ENCODE data around the gene MAN2A1.
A peak's percentile ranks its signal among the peaks of the same experiment; 100 is the strongest.

Gene MAN2A1

DNA sequence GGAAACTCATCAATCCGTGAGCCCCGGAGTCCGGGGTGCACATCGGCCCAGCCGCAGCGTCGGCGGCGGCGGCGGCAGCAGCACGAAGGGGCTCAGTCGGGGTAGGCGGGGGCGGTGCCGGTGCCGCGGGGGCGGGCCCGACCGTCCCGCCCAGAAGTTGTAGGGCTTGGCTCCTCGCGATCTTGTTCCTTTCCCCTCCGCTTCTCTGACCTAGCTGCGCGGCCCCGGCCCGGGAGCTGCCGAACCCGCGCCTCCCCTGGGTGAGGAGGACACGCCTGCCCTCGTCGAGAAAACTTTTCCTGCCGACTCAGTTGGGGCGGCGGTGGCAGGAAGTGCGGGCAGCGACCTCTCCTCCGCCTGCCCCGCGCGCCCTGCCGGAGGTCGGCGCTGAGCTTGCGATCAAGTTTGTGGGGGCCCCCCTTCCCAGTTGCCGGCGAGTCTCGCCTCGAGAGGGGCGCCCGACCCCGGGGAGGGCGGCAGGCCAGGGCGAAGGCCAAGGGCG is at the start of gene MAN2A1:
TSS of gene MAN2A1 (plus strand) at position 188 of the 502 bp plus-strand sequence. CDS start 491 bp downstream, outside the sequence.
- Histone ChIP-seq H3K9ac (ENCODE audit: low read length) (peak within 1 kb of the TSS; percentile 92), H3K4me3 (ENCODE audit: low read depth, low read length) (peak within 1 kb of the TSS; percentile 99), H3K36me3 (ENCODE audit: control insufficient read depth, insufficient read depth, low read length) (no peaks in the 10 kb centered on the region), H3K9me3 (ENCODE audit: control insufficient read depth, insufficient read depth, low read depth, low read length) (peaks cover 15% of the 10 kb centered on the region), H3K4me1 (ENCODE audit: control insufficient read depth, insufficient read depth, low read length) (peaks cover 31% of the 10 kb centered on the region), H3K27ac (ENCODE audit: low read depth, low read length) (peak within 1 kb of the TSS; percentile 88), H3K27me3 (ENCODE audit: control insufficient read depth, insufficient read depth, low read length) (no peaks in the 10 kb centered on the region)

DNA sequence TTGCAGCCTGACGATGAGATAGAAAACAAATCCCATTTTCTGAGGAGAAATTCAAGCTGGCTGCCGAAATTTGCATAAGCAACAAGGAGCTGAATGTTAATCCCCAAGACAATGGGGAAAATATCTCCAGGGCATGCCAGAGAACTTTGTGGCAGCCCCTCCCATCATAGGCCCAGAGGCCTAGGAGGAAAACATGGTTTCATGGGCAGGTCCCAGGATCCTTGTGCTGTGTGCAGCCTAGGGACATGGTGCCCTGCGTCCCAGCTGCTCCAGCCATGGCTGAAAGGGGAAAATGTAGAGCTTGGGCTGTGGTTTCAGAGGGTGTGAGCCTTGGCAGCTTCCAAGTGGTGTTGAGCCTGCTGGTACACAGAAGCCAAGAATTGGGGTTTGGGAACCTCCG is 48.8 kb upstream of the MAN2A1 start:
- H3K27me3 ChIP-seq (ENCODE audit: control insufficient read depth, insufficient read depth, low read length): no peaks in the 10 kb centered on the region
- H3K36me3 ChIP-seq (ENCODE audit: control insufficient read depth, insufficient read depth, low read length): no peaks in the 10 kb centered on the region
- H3K4me1 ChIP-seq (ENCODE audit: control insufficient read depth, insufficient read depth, low read length): peaks cover 24% of the 10 kb centered on the region
- no peak overlapping the region for H3K27ac ChIP-seq (ENCODE audit: low read depth, low read length)
- no peak overlapping the region for H3K9ac ChIP-seq (ENCODE audit: low read length)
- no peak overlapping the region for H3K4me3 ChIP-seq (ENCODE audit: low read depth, low read length)
- H3K9me3 ChIP-seq (ENCODE audit: control insufficient read depth, insufficient read depth, low read depth, low read length): peaks cover 18% of the 10 kb centered on the region

DNA sequence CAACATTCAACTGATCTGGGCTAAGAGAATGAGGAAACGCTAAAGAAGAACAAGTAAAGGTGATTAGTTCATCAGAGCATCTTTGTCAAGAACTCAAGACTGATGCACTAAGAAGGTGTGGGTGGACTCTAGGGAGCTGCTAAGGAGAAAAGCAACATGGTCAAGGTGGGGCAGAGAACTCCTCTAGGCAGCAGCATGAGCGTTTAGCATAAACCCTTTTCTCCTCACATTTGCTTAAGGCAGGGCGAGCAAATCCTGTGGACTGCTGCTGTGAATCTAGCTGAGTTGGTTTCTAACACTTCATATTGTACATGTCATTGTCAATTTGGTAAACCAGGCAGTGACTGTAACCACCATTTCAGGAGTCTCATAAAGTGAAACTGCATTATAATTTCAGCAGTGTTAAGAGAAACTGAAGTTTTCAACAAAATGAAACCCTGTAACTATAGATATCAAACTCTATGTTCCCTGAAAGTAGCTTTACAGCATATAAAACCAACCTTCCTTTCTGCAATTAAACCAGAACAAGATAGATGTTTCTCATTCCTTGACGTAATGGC is 45.9 kb upstream of the MAN2A1 start:
- H3K36me3 ChIP-seq (ENCODE audit: control insufficient read depth, insufficient read depth, low read length): no peaks in the 10 kb centered on the region
- H3K4me3 ChIP-seq (ENCODE audit: low read depth, low read length): no peak overlapping the region

DNA sequence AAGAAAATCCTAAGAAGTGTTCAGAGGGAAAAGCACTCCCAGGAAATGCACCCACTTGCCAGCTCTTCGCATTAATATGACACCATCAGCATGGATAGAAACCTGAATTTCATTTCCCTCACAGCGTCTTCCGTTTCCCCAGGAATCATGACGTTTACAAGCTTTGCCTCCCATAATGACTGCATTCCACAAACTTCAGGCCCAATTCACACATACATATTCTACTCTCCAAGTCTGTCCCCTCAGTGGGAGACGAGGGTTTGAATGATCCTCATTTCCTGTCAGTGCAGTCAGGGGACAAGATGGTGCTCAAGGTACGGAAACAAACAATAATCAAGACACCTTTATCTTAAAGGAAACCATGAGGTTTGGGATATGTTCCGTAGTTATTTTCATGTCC is 44.9 kb upstream of the MAN2A1 start:
- no peaks in the 10 kb centered on the region for H3K27me3 ChIP-seq (ENCODE audit: control insufficient read depth, insufficient read depth, low read length)
- H3K4me3 ChIP-seq (ENCODE audit: low read depth, low read length): no peak overlapping the region
- H3K4me1 ChIP-seq (ENCODE audit: control insufficient read depth, insufficient read depth, low read length): peaks cover 28% of the 10 kb centered on the region
- no peak overlapping the region for H3K9ac ChIP-seq (ENCODE audit: low read length)
- peak overlapping the region; percentile 18; the same call in 1 of the 2 replicates for H3K27ac ChIP-seq (ENCODE audit: low read depth, low read length)
- H3K36me3 ChIP-seq (ENCODE audit: control insufficient read depth, insufficient read depth, low read length): no peaks in the 10 kb centered on the region
- peaks cover 17% of the 10 kb centered on the region for H3K9me3 ChIP-seq (ENCODE audit: control insufficient read depth, insufficient read depth, low read depth, low read length)

More for the DNA sequence above, 45.9 kb upstream of the MAN2A1 start:
- Histone ChIP-seq H3K9ac (ENCODE audit: low read length) (no peak overlapping the region), H3K27me3 (ENCODE audit: control insufficient read depth, insufficient read depth, low read length) (no peaks in the 10 kb centered on the region), H3K27ac (ENCODE audit: low read depth, low read length) (no peak overlapping the region; the same call in 1 of the 2 replicates), H3K9me3 (ENCODE audit: control insufficient read depth, insufficient read depth, low read depth, low read length) (peaks cover 18% of the 10 kb centered on the region), H3K4me1 (ENCODE audit: control insufficient read depth, insufficient read depth, low read length) (peaks cover 28% of the 10 kb centered on the region)

DNA sequence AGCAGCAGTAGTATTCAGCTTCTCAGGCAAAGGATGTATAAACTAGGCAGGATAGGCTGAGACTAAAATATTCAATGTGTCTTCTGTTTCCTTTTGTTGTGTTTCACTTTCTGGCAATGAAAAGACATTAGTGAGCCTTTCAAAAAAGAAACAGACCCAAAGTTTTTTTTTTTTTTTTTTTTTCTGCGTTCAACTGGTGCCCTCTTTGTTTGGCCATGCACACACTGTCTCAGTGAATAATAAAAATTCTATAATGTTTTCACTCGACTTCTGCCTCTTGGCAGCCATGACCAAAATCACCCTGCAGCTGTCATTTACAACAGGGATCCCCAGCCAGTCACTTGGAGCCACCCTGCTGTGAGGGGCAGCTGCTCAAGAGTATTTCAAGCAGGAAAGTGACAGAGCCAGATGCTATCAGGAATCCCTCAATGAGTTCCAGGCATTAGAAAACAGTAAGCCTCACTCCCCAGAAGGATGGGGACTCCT is 44.0 kb upstream of the MAN2A1 start:
- H3K9me3 ChIP-seq (ENCODE audit: control insufficient read depth, insufficient read depth, low read depth, low read length): peaks cover 9% of the 10 kb centered on the region
- H3K4me3 ChIP-seq (ENCODE audit: low read depth, low read length): no peak overlapping the region
- no peak overlapping the region; the same call in 1 of the 2 replicates for H3K27ac ChIP-seq (ENCODE audit: low read depth, low read length)

DNA sequence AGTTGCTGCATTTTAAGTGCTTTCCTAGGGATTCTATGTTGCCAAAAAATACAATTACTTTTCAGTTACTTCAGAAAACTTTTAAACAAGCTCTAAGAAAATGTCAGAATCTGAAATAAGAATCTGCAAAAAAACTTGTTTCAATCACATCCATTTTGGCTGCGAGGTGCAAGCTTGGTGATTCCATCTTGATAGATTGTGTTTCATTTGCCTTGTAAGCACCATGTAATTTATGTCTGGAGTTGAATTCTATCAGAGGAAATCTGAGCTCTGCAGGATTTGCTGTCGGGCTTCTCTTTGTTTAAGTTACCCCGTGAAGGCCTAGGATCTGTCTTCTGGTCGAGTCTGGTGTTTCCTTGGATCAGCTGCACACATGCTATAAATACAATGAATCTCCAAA is 40.4 kb upstream of the MAN2A1 start:
- Histone ChIP-seq H3K27ac (ENCODE audit: low read depth, low read length) (no peak overlapping the region), H3K9ac (ENCODE audit: low read length) (no peak overlapping the region), H3K4me1 (ENCODE audit: control insufficient read depth, insufficient read depth, low read length) (peaks cover 21% of the 10 kb centered on the region), H3K4me3 (ENCODE audit: low read depth, low read length) (no peak overlapping the region), H3K9me3 (ENCODE audit: control insufficient read depth, insufficient read depth, low read depth, low read length) (no peaks in the 10 kb centered on the region), H3K27me3 (ENCODE audit: control insufficient read depth, insufficient read depth, low read length) (no peaks in the 10 kb centered on the region), H3K36me3 (ENCODE audit: control insufficient read depth, insufficient read depth, low read length) (no peaks in the 10 kb centered on the region)

More for the DNA sequence above, 44.0 kb upstream of the MAN2A1 start:
- no peak overlapping the region for H3K9ac ChIP-seq (ENCODE audit: low read length)
- no peaks in the 10 kb centered on the region for H3K27me3 ChIP-seq (ENCODE audit: control insufficient read depth, insufficient read depth, low read length)
- no peaks in the 10 kb centered on the region for H3K36me3 ChIP-seq (ENCODE audit: control insufficient read depth, insufficient read depth, low read length)
- H3K4me1 ChIP-seq (ENCODE audit: control insufficient read depth, insufficient read depth, low read length): peaks cover 28% of the 10 kb centered on the region

DNA sequence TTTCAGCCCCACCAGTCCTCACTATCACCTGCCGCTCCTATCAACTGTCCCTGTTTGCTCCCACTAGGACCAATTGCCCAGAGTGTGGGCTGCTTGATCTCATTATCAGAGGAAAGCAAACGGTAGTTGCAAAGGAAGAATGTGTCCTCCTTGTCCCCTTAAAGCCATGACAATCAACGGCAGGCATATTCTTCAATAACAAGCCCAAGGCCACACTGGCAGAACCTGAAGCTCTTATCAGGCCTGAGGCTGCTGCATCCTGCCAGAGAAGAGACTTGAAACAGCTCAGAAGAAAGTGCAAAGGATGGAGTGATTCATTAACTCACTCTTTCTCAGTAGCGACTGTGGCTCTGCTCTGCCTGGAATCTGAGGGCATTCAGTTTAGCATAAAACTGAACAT is 39.2 kb upstream of the MAN2A1 start:
- H3K9ac ChIP-seq (ENCODE audit: low read length): no peak overlapping the region
- no peaks in the 10 kb centered on the region for H3K36me3 ChIP-seq (ENCODE audit: control insufficient read depth, insufficient read depth, low read length)
- no peak overlapping the region for H3K27ac ChIP-seq (ENCODE audit: low read depth, low read length)
- H3K4me1 ChIP-seq (ENCODE audit: control insufficient read depth, insufficient read depth, low read length): peaks cover 9% of the 10 kb centered on the region; the same call in 1 of the 2 replicates
- no peak overlapping the region for H3K4me3 ChIP-seq (ENCODE audit: low read depth, low read length)
- H3K27me3 ChIP-seq (ENCODE audit: control insufficient read depth, insufficient read depth, low read length): no peaks in the 10 kb centered on the region
- no peaks in the 10 kb centered on the region for H3K9me3 ChIP-seq (ENCODE audit: control insufficient read depth, insufficient read depth, low read depth, low read length)

DNA sequence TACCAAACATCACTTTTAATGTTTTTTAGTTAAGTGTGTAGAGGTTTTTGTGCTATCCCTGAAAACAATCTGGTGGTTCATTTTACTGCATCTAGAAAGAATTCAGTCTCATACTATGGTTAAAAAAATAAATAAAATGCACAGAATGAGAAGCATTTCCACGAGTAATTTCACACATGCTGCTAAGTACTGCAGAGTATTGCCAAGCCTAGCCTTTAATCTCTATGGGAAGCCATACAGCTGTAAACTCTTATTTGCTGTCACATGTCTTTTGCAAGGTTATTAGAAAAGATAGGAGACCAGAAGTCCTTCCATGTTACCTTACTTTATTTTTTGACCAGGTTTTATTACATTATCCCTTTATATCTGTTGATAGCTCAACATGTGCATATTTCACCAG is 37.6 kb upstream of the MAN2A1 start:
- no peak overlapping the region for H3K4me3 ChIP-seq (ENCODE audit: low read depth, low read length)
- H3K4me1 ChIP-seq (ENCODE audit: control insufficient read depth, insufficient read depth, low read length): no peaks in the 10 kb centered on the region
- H3K36me3 ChIP-seq (ENCODE audit: control insufficient read depth, insufficient read depth, low read length): no peaks in the 10 kb centered on the region
- H3K27ac ChIP-seq (ENCODE audit: low read depth, low read length): no peak overlapping the region
- no peak overlapping the region for H3K9ac ChIP-seq (ENCODE audit: low read length)
- no peaks in the 10 kb centered on the region for H3K27me3 ChIP-seq (ENCODE audit: control insufficient read depth, insufficient read depth, low read length)
- H3K9me3 ChIP-seq (ENCODE audit: control insufficient read depth, insufficient read depth, low read depth, low read length): no peaks in the 10 kb centered on the region

DNA sequence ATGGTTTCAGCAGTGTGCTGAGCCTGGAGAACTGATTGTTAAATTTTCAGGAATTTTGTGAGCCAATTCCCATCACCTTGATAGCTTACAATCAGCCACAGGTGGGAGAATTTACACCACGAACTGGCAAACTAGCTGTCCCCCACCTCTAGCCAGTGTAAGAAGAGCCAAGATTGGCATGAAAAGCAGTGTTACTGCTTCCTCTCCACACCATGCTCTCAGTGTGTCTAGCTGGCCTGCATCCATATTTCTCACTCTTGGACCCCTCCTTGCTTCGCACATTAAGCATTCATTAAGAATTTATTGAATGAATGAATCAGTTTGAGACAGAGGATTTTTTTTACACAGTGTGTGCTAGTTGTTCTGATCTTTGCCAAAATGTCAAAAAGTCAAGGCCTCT is 36.7 kb upstream of the MAN2A1 start:
- Histone ChIP-seq H3K4me1 (ENCODE audit: control insufficient read depth, insufficient read depth, low read length) (no peaks in the 10 kb centered on the region), H3K4me3 (ENCODE audit: low read depth, low read length) (no peak overlapping the region), H3K27me3 (ENCODE audit: control insufficient read depth, insufficient read depth, low read length) (no peaks in the 10 kb centered on the region), H3K27ac (ENCODE audit: low read depth, low read length) (no peak overlapping the region), H3K9me3 (ENCODE audit: control insufficient read depth, insufficient read depth, low read depth, low read length) (no peaks in the 10 kb centered on the region), H3K36me3 (ENCODE audit: control insufficient read depth, insufficient read depth, low read length) (no peaks in the 10 kb centered on the region), H3K9ac (ENCODE audit: low read length) (no peak overlapping the region)

DNA sequence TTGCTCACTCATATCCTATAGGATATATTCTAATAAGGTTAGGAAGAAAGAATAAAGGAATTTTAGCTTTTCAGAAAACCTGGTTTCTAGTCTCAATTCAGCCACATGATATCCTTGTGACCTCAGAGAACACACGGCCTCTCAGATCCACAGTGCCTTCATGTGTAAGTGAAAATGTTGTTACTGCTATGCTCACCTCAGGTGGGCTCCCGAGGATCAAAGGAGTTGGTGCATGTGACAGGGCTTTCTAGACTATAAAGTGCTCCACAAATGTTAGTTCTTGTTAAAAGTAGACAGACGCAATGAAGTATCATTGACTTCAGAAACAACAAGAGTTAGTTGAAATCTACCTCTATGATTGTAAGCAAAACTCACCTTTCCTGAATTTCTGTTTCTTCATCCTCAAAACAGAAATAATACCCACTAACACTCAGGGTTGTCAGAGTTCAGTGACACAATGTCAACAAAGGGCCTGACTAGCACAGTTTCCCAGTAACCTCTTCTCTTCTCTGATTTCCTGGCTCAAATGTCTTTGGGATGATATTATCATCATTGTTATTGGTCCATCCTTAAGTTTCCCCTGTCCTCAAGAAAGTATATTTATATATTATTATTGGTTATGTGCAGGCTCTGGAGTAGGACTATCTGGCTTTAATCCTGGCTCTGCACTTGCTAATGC is 36.0 kb upstream of the MAN2A1 start:
- Histone ChIP-seq H3K4me3 (ENCODE audit: low read depth, low read length) (no peak overlapping the region), H3K27me3 (ENCODE audit: control insufficient read depth, insufficient read depth, low read length) (no peaks in the 10 kb centered on the region), H3K4me1 (ENCODE audit: control insufficient read depth, insufficient read depth, low read length) (no peaks in the 10 kb centered on the region), H3K27ac (ENCODE audit: low read depth, low read length) (no peak overlapping the region), H3K36me3 (ENCODE audit: control insufficient read depth, insufficient read depth, low read length) (no peaks in the 10 kb centered on the region), H3K9me3 (ENCODE audit: control insufficient read depth, insufficient read depth, low read depth, low read length) (no peaks in the 10 kb centered on the region), H3K9ac (ENCODE audit: low read length) (no peak overlapping the region)

DNA sequence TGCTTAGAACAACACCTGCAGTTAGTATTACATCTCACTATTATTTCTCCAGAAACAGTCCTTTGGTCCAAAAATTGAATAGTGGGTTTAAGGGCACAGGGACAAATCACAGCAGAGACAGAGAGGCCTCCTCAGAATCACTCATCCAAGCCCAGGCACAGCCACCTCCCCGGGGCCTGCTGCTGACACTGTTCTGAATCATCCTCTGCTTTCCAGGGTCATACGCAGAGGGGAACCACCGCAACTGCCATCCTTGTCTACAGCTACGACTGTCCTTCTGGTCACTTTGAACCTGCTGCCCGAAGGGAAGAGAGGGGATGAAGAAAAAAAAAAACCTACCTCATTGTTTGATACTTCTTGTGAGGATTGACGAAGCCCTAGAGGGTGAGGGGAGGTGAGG is 35.3 kb upstream of the MAN2A1 start:
- Histone ChIP-seq H3K9ac (ENCODE audit: low read length) (no peak overlapping the region), H3K4me3 (ENCODE audit: low read depth, low read length) (no peak overlapping the region), H3K36me3 (ENCODE audit: control insufficient read depth, insufficient read depth, low read length) (no peaks in the 10 kb centered on the region), H3K4me1 (ENCODE audit: control insufficient read depth, insufficient read depth, low read length) (no peaks in the 10 kb centered on the region), H3K27me3 (ENCODE audit: control insufficient read depth, insufficient read depth, low read length) (no peaks in the 10 kb centered on the region), H3K27ac (ENCODE audit: low read depth, low read length) (no peak overlapping the region), H3K9me3 (ENCODE audit: control insufficient read depth, insufficient read depth, low read depth, low read length) (no peaks in the 10 kb centered on the region)
